ENCODE measurements around the gene ANXA5. TPM values are rescaled to one million over a fixed set of nuclear protein-coding genes. Genes with fewer than 3 reads are reported as not detected.

Gene ANXA5
- total and polyA plus RNA-seq, 2 experiments from 2014 or later: 129 to 181 TPM

DNA sequence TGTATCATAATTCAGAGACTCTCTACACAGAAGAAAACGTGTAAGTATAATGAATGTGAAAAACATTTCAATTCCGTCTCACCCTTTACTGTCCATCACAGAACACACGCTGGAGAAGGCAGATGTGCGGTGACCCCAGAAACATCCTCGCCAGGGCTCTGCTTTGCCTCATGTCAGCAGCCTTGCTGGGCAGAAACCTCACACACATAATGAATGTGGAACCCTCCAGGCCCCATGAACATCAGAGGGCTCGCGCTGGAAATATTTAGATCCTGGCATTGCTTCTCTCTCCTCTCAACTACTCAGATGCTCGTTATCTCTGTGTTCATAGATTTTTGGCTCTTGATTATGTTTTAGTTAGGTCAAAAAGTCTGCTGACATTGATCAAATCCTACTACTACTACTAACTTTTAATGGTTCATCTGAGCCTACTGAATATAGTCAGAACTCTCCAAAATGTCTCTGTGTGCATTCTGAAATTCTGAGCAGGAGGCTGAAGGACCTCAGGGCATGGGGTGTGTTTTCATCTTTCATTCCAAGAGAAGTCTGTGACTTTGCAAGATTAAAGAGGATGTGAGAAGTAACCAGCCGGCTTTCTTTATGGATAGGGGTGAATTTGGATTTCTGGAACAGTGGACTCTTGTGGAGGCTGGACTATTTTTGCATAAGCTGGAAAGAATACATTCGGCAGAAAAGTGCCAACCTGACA is 41.2 kb upstream of the ANXA5 start:
- H4K20me1 ChIP-seq (replicated peaks; ENCODE audit: insufficient read depth): no peaks in the 10 kb centered on the region
- no peak overlapping the region for H3K27ac Mint-ChIP-seq
- H3K4me3 Mint-ChIP-seq: no peak overlapping the region
- H2AFZ ChIP-seq: no peak overlapping the region
- peaks cover 13% of the 10 kb centered on the region for H3K4me1 ChIP-seq (ENCODE audit: insufficient read depth)
- no peak overlapping the region for H3K4me3 ChIP-seq
- DNase-seq (ENCODE audit: low spot score): no peak
- no peak for ATAC-seq
- peaks cover 9% of the 10 kb centered on the region for H3K27me3 Mint-ChIP-seq (ENCODE audit: insufficient read depth, low read depth, poor library complexity)
- H3K36me3 Mint-ChIP-seq (ENCODE audit: low read depth): no peaks in the 10 kb centered on the region
- TF ChIP-seq STAT1 (IDR thresholded peaks at IDR 0.05; ENCODE audit: unreplicated experiment) (no peak), ZNF114 (CRISPR knock-in tag; IDR thresholded peaks at IDR 0.05) (no peak), CREB1 (CRISPR knock-in tag; IDR thresholded peaks at IDR 0.05; ENCODE audit: low read depth) (no peak), POLR2AphosphoS5 (IDR thresholded peaks at IDR 0.05; ENCODE audit: low read depth) (no peak), REST (IDR thresholded peaks at IDR 0.05; ENCODE audit: unreplicated experiment) (no peak), EZH2phosphoT487 (IDR thresholded peaks at IDR 0.05; ENCODE audit: unreplicated experiment) (no peak), ZNF331 (CRISPR knock-in tag; IDR thresholded peaks at IDR 0.05; ENCODE audit: low read depth) (no peak), NANOG (IDR thresholded peaks at IDR 0.05; ENCODE audit: borderline replicate concordance) (no peak), CTCF (conservative IDR thresholded peaks at IDR 0.05; ENCODE audit: low read depth in 2 of 2) (no peak), JUNB (IDR thresholded peaks at IDR 0.05; ENCODE audit: unreplicated experiment) (no peak), EZH2 (IDR thresholded peaks at IDR 0.05; ENCODE audit: low read depth, unreplicated experiment) (no peak)
- TF ChIP-seq, protein P1, sequence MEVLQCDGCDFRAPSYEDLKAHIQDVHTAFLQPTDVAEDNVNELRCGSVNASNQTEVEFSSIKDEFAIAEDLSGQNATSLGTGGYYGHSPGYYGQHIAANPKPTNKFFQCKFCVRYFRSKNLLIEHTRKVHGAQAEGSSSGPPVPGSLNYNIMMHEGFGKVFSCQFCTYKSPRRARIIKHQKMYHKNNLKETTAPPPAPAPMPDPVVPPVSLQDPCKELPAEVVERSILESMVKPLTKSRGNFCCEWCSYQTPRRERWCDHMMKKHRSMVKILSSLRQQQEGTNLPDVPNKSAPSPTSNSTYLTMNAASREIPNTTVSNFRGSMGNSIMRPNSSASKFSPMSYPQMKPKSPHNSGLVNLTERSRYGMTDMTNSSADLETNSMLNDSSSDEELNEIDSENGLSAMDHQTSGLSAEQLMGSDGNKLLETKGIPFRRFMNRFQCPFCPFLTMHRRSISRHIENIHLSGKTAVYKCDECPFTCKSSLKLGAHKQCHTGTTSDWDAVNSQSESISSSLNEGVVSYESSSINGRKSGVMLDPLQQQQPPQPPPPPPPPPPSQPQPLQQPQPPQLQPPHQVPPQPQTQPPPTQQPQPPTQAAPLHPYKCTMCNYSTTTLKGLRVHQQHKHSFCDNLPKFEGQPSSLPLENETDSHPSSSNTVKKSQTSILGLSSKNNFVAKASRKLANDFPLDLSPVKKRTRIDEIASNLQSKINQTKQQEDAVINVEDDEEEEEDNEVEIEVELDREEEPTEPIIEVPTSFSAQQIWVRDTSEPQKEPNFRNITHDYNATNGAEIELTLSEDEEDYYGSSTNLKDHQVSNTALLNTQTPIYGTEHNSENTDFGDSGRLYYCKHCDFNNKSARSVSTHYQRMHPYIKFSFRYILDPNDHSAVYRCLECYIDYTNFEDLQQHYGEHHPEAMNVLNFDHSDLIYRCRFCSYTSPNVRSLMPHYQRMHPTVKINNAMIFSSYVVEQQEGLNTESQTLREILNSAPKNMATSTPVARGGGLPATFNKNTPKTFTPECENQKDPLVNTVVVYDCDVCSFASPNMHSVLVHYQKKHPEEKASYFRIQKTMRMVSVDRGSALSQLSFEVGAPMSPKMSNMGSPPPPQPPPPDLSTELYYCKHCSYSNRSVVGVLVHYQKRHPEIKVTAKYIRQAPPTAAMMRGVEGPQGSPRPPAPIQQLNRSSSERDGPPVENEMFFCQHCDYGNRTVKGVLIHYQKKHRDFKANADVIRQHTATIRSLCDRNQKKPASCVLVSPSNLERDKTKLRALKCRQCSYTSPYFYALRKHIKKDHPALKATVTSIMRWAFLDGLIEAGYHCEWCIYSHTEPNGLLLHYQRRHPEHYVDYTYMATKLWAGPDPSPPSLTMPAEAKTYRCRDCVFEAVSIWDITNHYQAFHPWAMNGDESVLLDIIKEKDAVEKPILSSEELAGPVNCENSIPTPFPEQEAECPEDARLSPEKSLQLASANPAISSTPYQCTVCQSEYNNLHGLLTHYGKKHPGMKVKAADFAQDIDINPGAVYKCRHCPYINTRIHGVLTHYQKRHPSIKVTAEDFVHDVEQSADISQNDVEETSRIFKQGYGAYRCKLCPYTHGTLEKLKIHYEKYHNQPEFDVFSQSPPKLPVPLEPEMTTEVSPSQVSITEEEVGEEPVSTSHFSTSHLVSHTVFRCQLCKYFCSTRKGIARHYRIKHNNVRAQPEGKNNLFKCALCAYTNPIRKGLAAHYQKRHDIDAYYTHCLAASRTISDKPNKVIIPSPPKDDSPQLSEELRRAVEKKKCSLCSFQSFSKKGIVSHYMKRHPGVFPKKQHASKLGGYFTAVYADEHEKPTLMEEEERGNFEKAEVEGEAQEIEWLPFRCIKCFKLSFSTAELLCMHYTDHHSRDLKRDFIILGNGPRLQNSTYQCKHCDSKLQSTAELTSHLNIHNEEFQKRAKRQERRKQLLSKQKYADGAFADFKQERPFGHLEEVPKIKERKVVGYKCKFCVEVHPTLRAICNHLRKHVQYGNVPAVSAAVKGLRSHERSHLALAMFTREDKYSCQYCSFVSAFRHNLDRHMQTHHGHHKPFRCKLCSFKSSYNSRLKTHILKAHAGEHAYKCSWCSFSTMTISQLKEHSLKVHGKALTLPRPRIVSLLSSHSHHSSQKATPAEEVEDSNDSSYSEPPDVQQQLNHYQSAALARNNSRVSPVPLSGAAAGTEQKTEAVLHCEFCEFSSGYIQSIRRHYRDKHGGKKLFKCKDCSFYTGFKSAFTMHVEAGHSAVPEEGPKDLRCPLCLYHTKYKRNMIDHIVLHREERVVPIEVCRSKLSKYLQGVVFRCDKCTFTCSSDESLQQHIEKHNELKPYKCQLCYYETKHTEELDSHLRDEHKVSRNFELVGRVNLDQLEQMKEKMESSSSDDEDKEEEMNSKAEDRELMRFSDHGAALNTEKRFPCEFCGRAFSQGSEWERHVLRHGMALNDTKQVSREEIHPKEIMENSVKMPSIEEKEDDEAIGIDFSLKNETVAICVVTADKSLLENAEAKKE (CRISPR knock-in tag; IDR thresholded peaks at IDR 0.05): no peak
- TF ChIP-seq, protein P2, sequence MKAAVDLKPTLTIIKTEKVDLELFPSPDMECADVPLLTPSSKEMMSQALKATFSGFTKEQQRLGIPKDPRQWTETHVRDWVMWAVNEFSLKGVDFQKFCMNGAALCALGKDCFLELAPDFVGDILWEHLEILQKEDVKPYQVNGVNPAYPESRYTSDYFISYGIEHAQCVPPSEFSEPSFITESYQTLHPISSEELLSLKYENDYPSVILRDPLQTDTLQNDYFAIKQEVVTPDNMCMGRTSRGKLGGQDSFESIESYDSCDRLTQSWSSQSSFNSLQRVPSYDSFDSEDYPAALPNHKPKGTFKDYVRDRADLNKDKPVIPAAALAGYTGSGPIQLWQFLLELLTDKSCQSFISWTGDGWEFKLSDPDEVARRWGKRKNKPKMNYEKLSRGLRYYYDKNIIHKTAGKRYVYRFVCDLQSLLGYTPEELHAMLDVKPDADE (IDR thresholded peaks at IDR 0.05): no peak
- H3K27me3 ChIP-seq (ENCODE audit: insufficient read depth): peaks cover 15% of the 10 kb centered on the region; the same call in 1 of the 2 replicates
- no peaks in the 10 kb centered on the region for H3K79me2 ChIP-seq (replicated peaks; ENCODE audit: insufficient read depth)
- H3K36me3 ChIP-seq (ENCODE audit: insufficient read depth): no peaks in the 10 kb centered on the region
- H3K4me1 Mint-ChIP-seq: peaks cover 21% of the 10 kb centered on the region
- H3K27ac ChIP-seq (ENCODE audit: low read depth): no peak overlapping the region
- no peaks in the 10 kb centered on the region for H3F3A ChIP-seq (replicated peaks; ENCODE audit: low read depth)
- H3K9me3 Mint-ChIP-seq: no peaks in the 10 kb centered on the region
- no peak overlapping the region for H3K4me2 ChIP-seq
- no peaks in the 10 kb centered on the region for H3K9me2 ChIP-seq (ENCODE audit: insufficient read depth)
